Peyer's patch (tissue), 4 donors: ENCODE results near the gene TRIB2. TPM values are rescaled to one million over a fixed set of nuclear protein-coding genes. Genes with fewer than 3 reads are reported as not detected.

Experiments
- DNase-seq, 3 donors: peaks; one replicate each; pipeline ENCODE4 v3.0.0-alpha.2; 2017 to 2019
- H3K27ac ChIP-seq, 4 donors: fragments of 200-600 bp; sonication (generic); one replicate each; pipeline ENCODE4 v1.5.1; 2016 to 2019
- H3K27me3 ChIP-seq, 2 donors: fragments of 200-600 bp; sonication (generic); one replicate each; pipeline ENCODE4 v1.5.1; 2019
- H3K36me3 ChIP-seq, 3 donors: fragments of 200-600 bp; sonication (generic); one replicate each; pipeline ENCODE4 v1.5.1; 2016 to 2019
- H3K4me1 ChIP-seq, 4 donors: fragments of 200-600 bp; sonication (generic); one replicate each; pipeline ENCODE4 v1.5.1; 2016 to 2019
- H3K4me3 ChIP-seq, 4 donors: fragments of 200-600 bp; sonication (generic); 1 replicate in 3 of 4; 2 replicates in 1 of 4; pipeline ENCODE4 v1.5.1; 2016 to 2019; ENCODE audit warnings: mild to moderate bottlenecking in 1 of 4
- H3K9me3 ChIP-seq, 4 donors: fragments of 200-600 bp; sonication (generic); one replicate each; pipeline ENCODE4 v1.5.1; 2016 to 2019; ENCODE audit warnings: mild to moderate bottlenecking in 1 of 4
- POLR2A ChIP-seq, 2 donors: fragments of 450-650 bp; IDR thresholded peaks; one replicate each; pipeline ENCODE4 v1.5.1; 2017; ENCODE audit warnings: antibody characterized with exemption in 2 of 2, mild to moderate bottlenecking in 2 of 2, moderate library complexity in 2 of 2
- total RNA-seq, 4 donors: library from RNA; depleted of rRNA; stranded (reverse); fragments of >200 nt; gene quantifications; one replicate each; pipeline ENCODE4 v1.1.0, GENCODE V29; 2016
- TF ChIP-seq, protein P1 (sequence below), 6 experiments: fragments of 450-650 bp in 4 of 6; fragments of 200-600 bp in 2 of 6; sonication (generic) in 1 of 6; IDR thresholded peaks; one replicate each; pipeline ENCODE4 v1.5.1; 2017 to 2019; ENCODE audit warnings: antibody characterized with exemption in 6 of 6, mild to moderate bottlenecking in 3 of 6, moderate library complexity in 1 of 6

TRIB2 gene
- total RNA-seq, result 10 to 100 TPM in 3 of 4 donors, 1 to 10 TPM in 1; 6.8 to 58.6 (median 12.6) TPM

DNA sequence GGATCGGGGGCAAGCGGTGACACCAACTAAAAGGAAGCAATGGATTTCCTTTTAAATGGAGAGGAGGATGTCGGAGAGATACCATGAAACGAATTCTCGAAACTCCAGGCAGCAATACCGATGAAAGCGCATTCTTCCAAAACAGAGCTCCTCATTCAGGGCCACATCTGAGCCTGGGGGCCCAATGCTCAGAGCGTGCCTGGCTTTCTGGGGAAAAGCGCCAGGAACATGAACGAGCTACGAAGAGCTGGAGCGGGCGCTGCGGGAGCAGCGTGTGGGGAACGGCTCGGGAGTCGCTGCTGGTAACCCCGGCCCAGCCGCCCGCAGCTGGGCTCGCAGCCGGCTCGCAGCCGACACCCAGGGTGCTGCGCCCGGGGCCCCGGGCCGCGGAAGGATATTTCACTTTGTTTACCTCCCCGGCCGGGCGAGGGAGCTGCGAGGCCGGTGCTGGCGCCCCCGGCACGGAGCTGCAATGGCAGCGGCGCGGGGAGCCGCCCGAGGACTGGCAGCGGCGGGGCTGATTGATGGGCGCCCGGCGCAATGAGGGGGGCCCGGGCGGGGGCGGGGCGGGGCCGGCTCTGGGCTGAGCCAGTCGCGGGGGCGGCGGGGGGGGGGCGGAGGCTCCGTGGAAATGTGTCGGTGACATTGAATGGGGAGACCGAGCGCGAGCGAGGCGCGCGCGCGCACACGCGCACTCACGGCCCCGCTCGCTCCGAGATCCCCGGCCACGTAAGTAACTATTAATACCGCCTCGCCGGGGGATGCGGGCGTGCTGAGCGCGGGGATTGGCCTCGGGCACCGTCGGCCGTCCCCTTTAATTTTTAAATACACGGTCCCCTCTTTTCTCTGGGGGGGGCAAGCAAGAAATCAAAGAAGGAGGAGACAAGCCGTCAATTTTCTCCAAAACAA lies at the start of gene TRIB2:
TRIB2 (plus strand) TSS at position 655 of the 909 bp plus-strand sequence. CDS start 1,372 bp downstream, outside the sequence.
- no peaks in the 10 kb centered on the region for H3K27me3 ChIP-seq
- no peaks in the 10 kb centered on the region for H3K9me3 ChIP-seq
- peaks cover 0 to 5% (median 1%) of the 10 kb centered on the region in 4 donors for H3K4me1 ChIP-seq
- DNase-seq, result peak; percentile 82 to 95 (median 92)
- peak within 1 kb of the TSS; percentile 86 to 95 (median 89) for H3K27ac ChIP-seq
- H3K4me3 ChIP-seq, result peak within 1 kb of the TSS; percentile 54 to 71 (median 62)
- no peaks in the 10 kb centered on the region for H3K36me3 ChIP-seq
- TF ChIP-seq POLR2A (IDR thresholded peaks at IDR 0.05), result peak; percentile 15 to 50
- TF ChIP-seq, protein P1, sequence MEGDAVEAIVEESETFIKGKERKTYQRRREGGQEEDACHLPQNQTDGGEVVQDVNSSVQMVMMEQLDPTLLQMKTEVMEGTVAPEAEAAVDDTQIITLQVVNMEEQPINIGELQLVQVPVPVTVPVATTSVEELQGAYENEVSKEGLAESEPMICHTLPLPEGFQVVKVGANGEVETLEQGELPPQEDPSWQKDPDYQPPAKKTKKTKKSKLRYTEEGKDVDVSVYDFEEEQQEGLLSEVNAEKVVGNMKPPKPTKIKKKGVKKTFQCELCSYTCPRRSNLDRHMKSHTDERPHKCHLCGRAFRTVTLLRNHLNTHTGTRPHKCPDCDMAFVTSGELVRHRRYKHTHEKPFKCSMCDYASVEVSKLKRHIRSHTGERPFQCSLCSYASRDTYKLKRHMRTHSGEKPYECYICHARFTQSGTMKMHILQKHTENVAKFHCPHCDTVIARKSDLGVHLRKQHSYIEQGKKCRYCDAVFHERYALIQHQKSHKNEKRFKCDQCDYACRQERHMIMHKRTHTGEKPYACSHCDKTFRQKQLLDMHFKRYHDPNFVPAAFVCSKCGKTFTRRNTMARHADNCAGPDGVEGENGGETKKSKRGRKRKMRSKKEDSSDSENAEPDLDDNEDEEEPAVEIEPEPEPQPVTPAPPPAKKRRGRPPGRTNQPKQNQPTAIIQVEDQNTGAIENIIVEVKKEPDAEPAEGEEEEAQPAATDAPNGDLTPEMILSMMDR (IDR thresholded peaks at IDR 0.05), result no peak

DNA sequence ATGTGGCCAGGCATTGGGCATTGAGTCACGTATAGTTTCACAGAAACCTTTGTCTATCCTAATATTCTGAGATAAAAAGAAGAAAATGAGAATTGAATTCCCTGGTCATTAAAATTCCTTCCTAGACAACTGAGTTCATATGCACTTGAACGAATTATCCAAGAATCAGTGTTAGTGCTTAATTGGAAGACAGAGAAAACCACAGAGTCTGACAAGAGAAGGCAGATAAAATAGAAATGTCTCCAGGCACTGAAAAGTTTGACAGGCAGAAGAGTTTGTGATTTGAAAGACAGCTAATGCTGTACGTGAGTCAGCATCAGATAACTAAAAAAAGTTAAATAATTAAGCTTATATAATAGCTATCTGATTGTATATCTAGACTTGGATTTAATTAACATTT lies 47.7 kb upstream of the TRIB2 start:
- Histone ChIP-seq H3K4me1 (no peaks in the 10 kb centered on the region), H3K4me3 (no peak overlapping the region), H3K9me3 (peaks cover 0 to 8% (median 0%) of the 10 kb centered on the region in 4 donors), H3K27ac (no peak overlapping the region), H3K36me3 (no peaks in the 10 kb centered on the region), H3K27me3 (no peaks in the 10 kb centered on the region)
- TF ChIP-seq, protein P1 (IDR thresholded peaks at IDR 0.05), result no peak
- TF ChIP-seq POLR2A (IDR thresholded peaks at IDR 0.05), result no peak
- no peak for DNase-seq

DNA sequence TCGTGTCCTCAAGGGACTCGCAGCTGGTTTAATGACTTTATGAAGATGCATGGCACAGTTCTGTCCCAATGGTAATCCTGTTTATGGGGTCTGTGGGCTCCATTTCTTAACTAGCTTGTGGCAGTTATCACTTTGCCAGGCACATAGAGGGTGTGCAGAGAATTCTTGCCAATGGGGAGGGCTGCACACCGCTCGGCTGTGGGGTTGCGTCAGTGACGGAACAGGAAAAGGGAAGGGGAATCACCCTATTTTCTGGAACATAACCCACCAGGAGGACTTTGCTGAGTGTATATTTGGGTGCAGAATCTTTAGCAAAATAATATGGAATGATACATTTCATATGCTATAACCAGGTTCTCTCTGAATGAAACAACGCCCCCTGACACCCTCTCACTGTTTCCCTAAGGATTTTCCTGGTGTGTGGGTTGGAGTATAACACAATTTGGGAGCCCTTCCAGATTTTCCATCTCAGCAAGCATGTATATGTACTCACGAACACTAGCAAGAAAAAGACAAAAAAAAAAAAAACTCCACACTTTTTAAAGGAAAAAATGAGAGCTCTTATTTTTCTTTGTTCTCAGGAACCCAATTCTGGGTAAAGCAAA lies 43.9 kb upstream of the TRIB2 start:
- Histone ChIP-seq H3K4me1 (no peaks in the 10 kb centered on the region), H3K4me3 (no peak overlapping the region), H3K9me3 (no peaks in the 10 kb centered on the region), H3K36me3 (no peaks in the 10 kb centered on the region), H3K27me3 (no peaks in the 10 kb centered on the region), H3K27ac (no peak overlapping the region)
- no peak for DNase-seq
- TF ChIP-seq, protein P1 (IDR thresholded peaks at IDR 0.05), result no peak
- no peak for TF ChIP-seq POLR2A (IDR thresholded peaks at IDR 0.05)

DNA sequence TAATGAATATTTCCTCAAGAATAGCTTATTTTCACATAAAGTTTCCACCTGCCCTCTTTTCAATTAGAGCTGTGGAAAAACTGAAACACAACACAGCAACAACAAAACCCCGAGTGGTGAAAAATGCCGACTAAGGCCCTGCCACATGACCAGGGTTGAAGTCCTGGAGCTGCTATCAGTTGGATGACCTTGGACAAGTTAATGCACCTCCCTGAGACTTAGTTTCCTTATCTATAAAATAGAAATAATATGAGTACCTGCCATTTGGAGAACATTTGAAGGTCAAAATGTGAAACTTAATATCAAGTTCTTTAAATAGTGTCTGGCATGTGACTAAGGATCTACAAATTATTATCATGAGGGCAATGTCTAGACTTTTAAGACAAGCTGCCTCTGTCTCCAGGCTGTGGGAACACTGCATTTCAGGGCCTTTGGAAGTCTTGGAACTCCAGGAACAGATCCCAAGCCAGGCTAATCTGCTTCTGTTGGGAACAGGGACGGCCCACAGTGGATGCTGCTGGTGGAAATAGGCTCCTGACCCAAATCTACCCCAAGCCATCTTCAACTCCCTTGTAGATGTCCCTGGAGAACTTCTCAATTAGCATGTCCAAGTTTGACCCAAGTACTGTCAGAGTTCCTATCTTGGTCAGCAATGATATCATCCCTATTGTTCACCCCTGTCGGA lies 42.0 kb upstream of the TRIB2 start:
- H3K36me3 ChIP-seq, result no peaks in the 10 kb centered on the region
- H3K27me3 ChIP-seq, result no peaks in the 10 kb centered on the region
- no peak for DNase-seq
- no peak for TF ChIP-seq POLR2A (IDR thresholded peaks at IDR 0.05)
- TF ChIP-seq, protein P1 (IDR thresholded peaks at IDR 0.05), result no peak
- H3K9me3 ChIP-seq, result no peaks in the 10 kb centered on the region
- H3K4me3 ChIP-seq, result no peak overlapping the region
- no peaks in the 10 kb centered on the region for H3K4me1 ChIP-seq
- H3K27ac ChIP-seq, result no peak overlapping the region

DNA sequence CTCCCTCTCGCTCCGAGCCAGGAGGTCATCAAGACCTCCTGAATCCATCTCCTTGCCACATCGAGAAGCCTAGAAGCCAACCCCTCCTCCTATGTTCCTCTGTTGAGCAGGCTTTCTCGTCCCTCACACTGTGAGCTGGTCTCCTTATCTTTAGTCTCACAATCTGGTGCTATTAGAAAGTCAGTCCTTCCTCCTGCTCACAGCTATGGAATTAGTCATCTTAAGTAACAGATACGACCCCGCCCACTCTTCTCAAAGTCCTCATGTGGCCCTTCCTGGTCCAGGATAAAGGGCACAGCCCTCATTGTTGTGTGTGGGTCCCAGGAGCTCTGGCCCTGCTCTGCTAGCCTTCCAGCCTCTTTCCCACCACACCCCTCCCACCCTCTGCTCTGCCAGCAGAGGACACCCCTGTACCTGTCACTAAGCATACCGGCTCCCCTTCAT lies 41.4 kb upstream of the TRIB2 start:
- Histone ChIP-seq H3K4me3 (no peak overlapping the region), H3K36me3 (no peaks in the 10 kb centered on the region), H3K4me1 (no peaks in the 10 kb centered on the region), H3K9me3 (no peaks in the 10 kb centered on the region), H3K27ac (no peak overlapping the region), H3K27me3 (no peaks in the 10 kb centered on the region)
- TF ChIP-seq POLR2A (IDR thresholded peaks at IDR 0.05), result no peak
- TF ChIP-seq, protein P1 (IDR thresholded peaks at IDR 0.05), result no peak
- DNase-seq, result no peak
